Sigmoid colon (tissue), 4 donors: ENCODE results near the gene G3BP2.

Experiments
- EP300 ChIP-seq, 4 donors: sonication (generic); formaldehyde crosslinking; IDR thresholded peaks; one replicate each; pipeline ENCODE4 v1.6.1; 2017; ENCODE audit warnings: antibody characterized with exemption in 4 of 4
- POLR2A ChIP-seq, 2 donors: fragments of 450-650 bp; IDR thresholded peaks; one replicate each; pipeline ENCODE4 v1.6.1; 2016; ENCODE audit warnings: antibody characterized with exemption in 2 of 2, mild to moderate bottlenecking in 2 of 2, moderate library complexity in 2 of 2
- POLR2AphosphoS5 ChIP-seq, 4 donors: sonication (generic); formaldehyde crosslinking; IDR thresholded peaks; one replicate each; pipeline ENCODE4 v1.6.1; 2017; ENCODE audit warnings: antibody characterized with exemption in 4 of 4
- TF ChIP-seq, protein P1 (sequence below), 4 experiments: fragments of 450-650 bp in 3 of 4; fragments of 200-600 bp in 1 of 4; IDR thresholded peaks; one replicate each; pipeline ENCODE4 v1.5.1; 2016 to 2019; ENCODE audit warnings: antibody characterized with exemption in 4 of 4, mild to moderate bottlenecking in 3 of 4, moderate library complexity in 2 of 4

DNA sequence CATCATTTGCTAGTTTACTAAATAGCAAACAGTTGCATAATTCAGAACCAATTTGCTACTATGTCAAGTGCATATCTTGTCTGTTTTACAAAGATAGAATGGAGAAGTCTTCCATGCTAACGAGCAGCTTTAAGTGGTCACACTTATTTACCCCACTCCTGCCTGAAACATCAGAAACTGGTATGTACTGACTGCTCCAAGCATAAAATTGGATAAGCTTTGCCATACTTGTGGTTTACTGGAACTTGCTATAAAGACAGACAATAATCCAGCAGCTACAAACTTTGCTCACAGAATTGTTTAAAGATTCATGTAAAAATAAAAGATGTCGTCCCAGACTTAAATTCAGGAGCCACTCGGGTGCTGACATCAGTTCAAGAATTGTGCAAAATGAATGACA lies 29.6 kb downstream of the G3BP2 start:
- TF ChIP-seq, protein P1, sequence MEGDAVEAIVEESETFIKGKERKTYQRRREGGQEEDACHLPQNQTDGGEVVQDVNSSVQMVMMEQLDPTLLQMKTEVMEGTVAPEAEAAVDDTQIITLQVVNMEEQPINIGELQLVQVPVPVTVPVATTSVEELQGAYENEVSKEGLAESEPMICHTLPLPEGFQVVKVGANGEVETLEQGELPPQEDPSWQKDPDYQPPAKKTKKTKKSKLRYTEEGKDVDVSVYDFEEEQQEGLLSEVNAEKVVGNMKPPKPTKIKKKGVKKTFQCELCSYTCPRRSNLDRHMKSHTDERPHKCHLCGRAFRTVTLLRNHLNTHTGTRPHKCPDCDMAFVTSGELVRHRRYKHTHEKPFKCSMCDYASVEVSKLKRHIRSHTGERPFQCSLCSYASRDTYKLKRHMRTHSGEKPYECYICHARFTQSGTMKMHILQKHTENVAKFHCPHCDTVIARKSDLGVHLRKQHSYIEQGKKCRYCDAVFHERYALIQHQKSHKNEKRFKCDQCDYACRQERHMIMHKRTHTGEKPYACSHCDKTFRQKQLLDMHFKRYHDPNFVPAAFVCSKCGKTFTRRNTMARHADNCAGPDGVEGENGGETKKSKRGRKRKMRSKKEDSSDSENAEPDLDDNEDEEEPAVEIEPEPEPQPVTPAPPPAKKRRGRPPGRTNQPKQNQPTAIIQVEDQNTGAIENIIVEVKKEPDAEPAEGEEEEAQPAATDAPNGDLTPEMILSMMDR (IDR thresholded peaks at IDR 0.05) = no peak
- TF ChIP-seq EP300 (IDR thresholded peaks at IDR 0.05) = no peak
- no peak for TF ChIP-seq POLR2A (IDR thresholded peaks at IDR 0.05)
- TF ChIP-seq POLR2AphosphoS5 (IDR thresholded peaks at IDR 0.05) = no peak
